HCT116 (cell line): ENCODE measurements around the gene WNT11. TPM values are rescaled to one million over a fixed set of nuclear protein-coding genes. Genes with fewer than 3 reads are reported as not detected.

Experiments used
- ATAC-seq: fragments of 200-7000 bp; cut with Tn5 transposase; 2 replicates; pipeline ENCODE4 v1.9.1; 2020; ENCODE audit warnings: mild to moderate bottlenecking, moderate library complexity
- BruUV-seq: library from RNA; stranded (reverse); fragments of 400-500 nt; replicated peaks from 2 replicates; lab custom pipeline; 2021; lab: Mats Ljungman, UMichigan
- CTCF ChIA-PET: fragments of 300-600 bp; sonication (Branson Sonifier 250); formaldehyde crosslinking; loops from one replicate; lab custom pipeline; 2021; ENCODE audit warnings: antibody characterized with exemption; lab: Charles Lee
- POLR2A ChIA-PET: fragments of 300-600, 350-600 bp; sonication (Branson Sonifier 250); formaldehyde crosslinking; loops from one replicate; lab custom pipeline; 2021; ENCODE audit warnings: antibody characterized with exemption; lab: Charles Lee
- RAD21 ChIA-PET, 2 experiments: fragments of 300-600 bp; sonication (Branson Sonifier 250); formaldehyde crosslinking; loops; one replicate each; lab custom pipeline; 2023; ENCODE audit warnings: low total read pairs in 2 of 2; ENCODE audit not compliant: uncharacterized antibody in 2 of 2, unreplicated experiment in 2 of 2, low non-redundant PET in 1 of 2; lab: Charles Lee
- DNase-seq: peaks from one replicate; pipeline ENCODE4 v3.0.0-alpha.2; 2010; ENCODE audit warnings: low read depth, low spot score
- H2AFZ ChIP-seq: fragments of 200-600 bp; shearing (Covaris generic), sonication (generic); 2 replicates; pipeline ENCODE4 v1.6.1; 2017; ENCODE audit warnings: low read depth, mixed run types, mixed read lengths, antibody characterized with exemption, low read length; ENCODE audit not compliant: poor library complexity, severe bottlenecking
- H3K27ac ChIP-seq: 2 replicates; pipeline ENCODE4 v1.5.1; 2012; ENCODE audit warnings: low read depth, low read length
- H3K27me3 ChIP-seq: fragments of 200-600 bp; sonication (generic); 2 replicates; pipeline ENCODE4 v1.6.1; 2016; ENCODE audit warnings: mixed run types, low read length, mixed read lengths; ENCODE audit not compliant: insufficient read depth
- H3K36me3 ChIP-seq, 2 experiments: fragments of 200-500 bp in 1 of 2; fragments of 200-600 bp in 1 of 2; sonication (Bioruptor generic) in 1 of 2; sonication (generic) in 1 of 2; 2 replicates each; pipeline versions ENCODE4 v1.5.1 to v1.6.1; 2014 to 2016; ENCODE audit warnings: low read length in 2 of 2, inconsistent platforms in 1 of 2, mixed read lengths in 1 of 2, mixed run types in 1 of 2; ENCODE audit not compliant: insufficient read depth in 2 of 2, control insufficient read depth in 1 of 2
- H3K4me1 ChIP-seq, 2 experiments: fragments of 200-600 bp in 1 of 2; sonication (generic) in 1 of 2; 2 replicates each; pipeline versions ENCODE4 v1.5.1 to v1.6.1; 2012 to 2017; ENCODE audit warnings: low read length in 2 of 2, inconsistent platforms in 1 of 2, mild to moderate bottlenecking in 1 of 2, mixed read lengths in 1 of 2, mixed run types in 1 of 2, moderate library complexity in 1 of 2; ENCODE audit not compliant: insufficient read depth in 2 of 2, control insufficient read depth in 1 of 2
- H3K4me2 ChIP-seq: fragments of 200-600 bp; sonication (generic); 2 replicates; pipeline ENCODE4 v1.6.1; 2017; ENCODE audit warnings: mixed run types, low read length, mixed read lengths
- H3K4me3 ChIP-seq, 2 experiments: fragments of 200-600 bp in 1 of 2; sonication (generic) in 1 of 2; replicated peaks in 1 of 2; 2 replicates each; pipeline ENCODE4 v1.5.1; 2011 to 2016; ENCODE audit warnings: low read length in 2 of 2, control low read depth in 1 of 2, low read depth in 1 of 2, mild to moderate bottlenecking in 1 of 2, mixed read lengths in 1 of 2, mixed run types in 1 of 2
- H3K79me2 ChIP-seq: fragments of 200-600 bp; sonication (generic); 2 replicates; pipeline ENCODE4 v1.6.1; 2017; ENCODE audit warnings: mild to moderate bottlenecking, mixed run types, low read length, moderate library complexity, mixed read lengths; ENCODE audit not compliant: insufficient read depth
- H3K9ac ChIP-seq: fragments of 200-600 bp; sonication (generic); 2 replicates; pipeline ENCODE4 v1.6.1; 2016; ENCODE audit warnings: low read length, mixed read lengths
- H3K9me2 ChIP-seq: fragments of 200-600 bp; sonication (generic), shearing (Covaris generic); 2 replicates; pipeline ENCODE4 v1.6.1; 2017; ENCODE audit warnings: mixed run types, mild to moderate bottlenecking, moderate library complexity; ENCODE audit not compliant: insufficient read depth
- H3K9me3 ChIP-seq, 2 experiments: fragments of 200-500 bp in 1 of 2; fragments of 200-600 bp in 1 of 2; sonication (Bioruptor generic) in 1 of 2; sonication (generic) in 1 of 2; 2 replicates each; pipeline ENCODE4 v1.6.1; 2014 to 2017; ENCODE audit warnings: low read length in 2 of 2, mixed read lengths in 2 of 2, inconsistent platforms in 1 of 2, low read depth in 1 of 2, mild to moderate bottlenecking in 1 of 2, mixed run types in 1 of 2, moderate library complexity in 1 of 2; ENCODE audit not compliant: control insufficient read depth in 1 of 2, insufficient read depth in 1 of 2
- H4K20me1 ChIP-seq: fragments of 200-600 bp; sonication (generic), shearing (Covaris generic); 2 replicates; pipeline ENCODE4 v1.6.1; 2017; ENCODE audit warnings: mixed run types, mild to moderate bottlenecking, moderate library complexity; ENCODE audit not compliant: insufficient read depth
- EZH2phosphoT487 ChIP-seq: fragments of 200-600 bp; IDR thresholded peaks from 2 replicates; pipeline ENCODE4 v1.6.1; 2018; ENCODE audit warnings: antibody characterized with exemption, borderline replicate concordance
- POLR2A ChIP-seq: IDR thresholded peaks from 2 replicates; pipeline ENCODE4 v1.7.0; 2011; ENCODE audit warnings: borderline replicate concordance; ENCODE audit not compliant: insufficient read depth, insufficient read length; ENCODE audit errors: extremely low read depth
- POLR2AphosphoS5 ChIP-seq: IDR thresholded peaks from 2 replicates; pipeline ENCODE4 v1.6.1; 2011; ENCODE audit warnings: mild to moderate bottlenecking, low read depth, low read length, moderate library complexity
- REST ChIP-seq: IDR thresholded peaks from 2 replicates; pipeline ENCODE4 v1.6.1; 2012; ENCODE audit warnings: low read depth
- SP1 ChIP-seq: IDR thresholded peaks from 2 replicates; pipeline ENCODE4 v1.6.1; 2012; ENCODE audit warnings: low read depth
- YY1 ChIP-seq: IDR thresholded peaks from 2 replicates; pipeline ENCODE4 v1.6.1; 2011; ENCODE audit warnings: low read length, low read depth, moderate library complexity, mild to moderate bottlenecking; ENCODE audit not compliant: insufficient replicate concordance; ENCODE audit errors: extremely low read depth
- ZFX ChIP-seq: fragments of 450-650 bp; IDR thresholded peaks from 2 replicates; pipeline ENCODE4 v1.6.1; 2017
- intact Hi-C: fragments of 100-400 bp; cut with micrococcal nuclease; formaldehyde crosslinking; loops from 2 replicates; pipeline ENCODE4 v1.10.0; 2022
- total RNA-seq: library from RNA; stranded (reverse); gene quantifications from one replicate; pipeline ENCODE4 v1.2.1, GENCODE V29; 2021; ENCODE audit not compliant: unreplicated experiment

The WNT11 gene
- total RNA-seq, 1 experiment from 2014 or later: 1.9 TPM

GRCh38 chr11:76196849-76197248, 9.5 kb downstream of the WNT11 start:
- H3K9me2 ChIP-seq: no peaks in the 10 kb centered on the region
- ChIA-PET POLR2A (no interaction called here), CTCF (interaction anchor here (1.8 kb wide), 1 partner anchor 11 kb away, joined by 7 read pairs; no protein-coding TSS in a partner anchor), RAD21 (no interaction called here)
- no peak overlapping the region for H3K4me3 ChIP-seq
- DNase-seq (no peak), ATAC-seq (no peak)
- TF ChIP-seq ZFX (no peak), POLR2A (no peak), REST (no peak), POLR2AphosphoS5 (no peak), YY1 (no peak), SP1 (no peak), EZH2phosphoT487 (no peak)
- no peaks in the 10 kb centered on the region for H3K79me2 ChIP-seq
- intact Hi-C loops: no loop called here
- H4K20me1 ChIP-seq: no peaks in the 10 kb centered on the region
- no peaks in the 10 kb centered on the region for H3K27me3 ChIP-seq
- H3K4me1 ChIP-seq: no peaks in the 10 kb centered on the region
- H2AFZ ChIP-seq: no peak overlapping the region
- no peak overlapping the region for H3K27ac ChIP-seq
- no TSS peak for BruUV-seq
- no peaks in the 10 kb centered on the region for H3K9me3 ChIP-seq
- no peak overlapping the region for H3K4me2 ChIP-seq
- H3K9ac ChIP-seq: no peak overlapping the region
- no peaks in the 10 kb centered on the region for H3K36me3 ChIP-seq
